Hypothalamus (tissue), 51 donors: ENCODE results near the gene PCDHA12.
A peak's percentile ranks its signal among the peaks of the same experiment; 100 is the strongest.
"Not testable (repeated sequence)": the region's sequence is repeated elsewhere in the genome, so short reads cannot be mapped to it uniquely, and the experiment has no call there.

Experiments used
- DNase-seq, 51 donors: peaks; one replicate each; lab custom pipeline; 2025; lab: John Stamatoyannopoulos, UW

The PCDHA12 gene

DNA sequence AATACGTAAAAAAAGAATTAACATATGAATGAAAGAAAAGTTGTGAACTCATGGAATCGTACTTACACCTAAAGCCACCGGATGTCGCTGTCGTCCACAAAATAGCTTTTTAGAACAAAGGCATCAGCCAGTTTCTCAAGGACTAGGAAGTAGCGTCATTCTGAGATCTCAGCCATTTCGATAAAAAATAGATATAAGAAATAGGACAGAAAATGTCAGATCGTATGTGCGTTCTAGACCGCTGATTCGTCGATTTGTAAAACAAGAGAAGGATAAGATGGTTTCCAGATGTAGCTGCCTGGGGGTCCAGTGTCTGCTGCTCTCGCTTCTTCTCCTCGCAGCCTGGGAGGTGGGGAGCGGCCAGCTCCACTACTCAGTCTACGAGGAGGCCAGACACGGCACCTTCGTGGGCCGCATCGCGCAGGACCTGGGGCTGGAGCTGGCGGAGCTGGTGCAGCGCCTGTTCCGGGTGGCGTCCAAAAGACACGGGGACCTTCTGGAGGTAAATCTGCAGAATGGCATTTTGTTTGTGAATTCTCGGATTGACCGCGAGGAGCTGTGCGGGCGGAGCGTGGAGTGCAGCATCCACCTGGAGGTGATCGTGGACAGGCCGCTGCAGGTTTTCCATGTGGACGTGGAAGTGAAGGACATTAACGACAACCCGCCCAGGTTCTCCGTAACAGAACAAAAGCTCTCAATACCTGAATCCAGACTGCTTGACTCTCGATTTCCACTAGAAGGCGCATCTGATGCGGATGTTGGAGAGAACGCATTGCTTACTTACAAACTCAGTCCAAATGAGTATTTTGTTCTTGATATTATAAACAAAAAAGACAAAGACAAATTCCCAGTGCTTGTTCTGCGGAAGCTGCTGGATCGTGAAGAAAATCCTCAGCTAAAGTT is 19.1 kb upstream of the PCDHA12 start, which contains the start of gene PCDHA10:
Gene PCDHA10, plus strand, starts transcription at position 126 of the 903 bp plus-strand sequence. Its CDS starts 152 bp downstream, at position 278.
- peak in 4 of 51 donors; percentile 2 to 40 (median 22) for DNase-seq

DNA sequence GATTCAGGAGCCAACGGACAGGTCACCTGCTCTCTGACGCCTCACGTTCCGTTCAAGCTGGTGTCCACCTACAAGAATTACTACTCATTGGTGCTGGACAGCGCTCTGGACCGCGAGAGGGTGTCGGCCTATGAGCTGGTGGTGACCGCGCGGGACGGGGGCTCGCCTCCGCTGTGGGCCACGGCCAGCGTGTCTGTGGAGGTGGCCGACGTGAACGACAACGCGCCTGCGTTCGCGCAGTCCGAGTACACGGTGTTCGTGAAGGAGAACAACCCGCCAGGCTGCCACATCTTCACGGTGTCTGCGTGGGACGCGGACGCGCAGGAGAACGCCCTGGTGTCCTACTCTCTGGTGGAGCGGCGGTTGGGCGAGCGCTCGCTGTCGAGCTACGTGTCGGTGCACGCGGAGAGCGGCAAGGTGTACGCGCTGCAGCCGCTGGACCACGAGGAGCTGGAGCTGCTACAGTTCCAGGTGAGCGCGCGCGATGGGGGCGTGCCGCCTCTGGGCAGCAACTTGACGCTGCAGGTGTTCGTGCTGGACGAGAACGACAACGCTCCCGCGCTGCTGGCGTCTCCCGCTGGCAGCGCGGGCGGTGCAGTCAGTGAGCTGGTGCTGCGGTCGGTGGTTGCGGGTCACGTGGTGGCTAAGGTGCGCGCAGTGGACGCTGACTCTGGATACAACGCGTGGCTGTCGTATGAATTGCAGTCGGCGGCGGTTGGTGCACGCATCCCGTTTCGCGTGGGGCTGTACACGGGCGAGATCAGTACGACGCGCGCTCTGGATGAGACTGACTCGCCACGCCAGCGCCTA is 17.7 kb upstream of the PCDHA12 start:
- no peak for DNase-seq

DNA sequence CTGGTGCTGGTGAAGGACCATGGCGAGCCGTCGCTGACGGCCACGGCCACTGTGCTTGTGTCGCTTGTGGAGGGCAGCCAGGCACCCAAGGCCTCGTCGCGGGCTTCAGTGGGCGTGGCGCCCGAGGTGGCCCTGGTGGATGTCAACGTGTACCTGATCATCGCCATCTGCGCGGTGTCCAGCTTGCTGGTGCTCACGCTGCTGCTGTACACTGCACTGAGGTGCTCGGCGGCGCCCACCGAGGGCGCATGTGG is 17.2 kb upstream of the PCDHA12 start:
- DNase-seq = no peak

DNA sequence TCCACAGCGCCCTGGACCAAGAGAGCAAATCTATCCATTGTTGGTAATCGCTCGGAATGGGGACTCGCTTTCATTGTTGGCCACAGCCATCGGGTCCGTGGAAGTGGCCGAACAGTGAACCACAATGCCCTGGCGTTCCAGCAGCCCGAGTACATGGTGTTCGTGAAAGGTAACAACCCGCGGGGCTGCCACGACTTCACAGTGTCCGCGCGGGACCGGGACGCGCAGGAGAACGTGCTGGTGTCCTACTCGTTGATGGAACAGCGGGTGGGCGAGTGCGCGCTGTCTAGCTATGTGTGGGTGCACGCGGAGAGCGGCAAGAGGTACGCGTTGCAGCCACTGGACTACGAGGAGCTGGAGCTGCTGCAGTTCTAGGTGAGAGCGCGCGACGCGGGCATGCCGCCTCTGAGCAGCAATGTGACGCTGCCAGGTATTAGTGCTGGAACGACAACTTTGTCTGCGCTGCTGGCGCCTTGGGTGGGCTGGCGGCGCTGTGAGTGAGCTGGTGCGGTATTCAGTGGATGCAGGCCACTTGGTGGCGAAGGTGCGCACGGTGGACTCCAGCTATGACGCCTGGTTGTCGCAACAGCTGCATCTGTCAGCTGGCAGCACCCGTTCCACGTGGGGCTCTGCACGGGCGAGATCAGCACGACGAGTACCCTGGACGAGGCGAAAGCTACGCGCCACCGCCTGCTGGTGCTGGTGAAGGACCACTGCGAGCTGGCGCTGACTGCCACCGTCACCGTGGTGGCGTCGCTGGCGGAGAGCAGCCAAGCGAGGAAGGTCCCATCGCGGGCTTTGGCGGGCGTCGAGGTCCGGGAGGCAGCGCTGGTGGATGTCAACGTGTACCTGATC is 12.4 kb upstream of the PCDHA12 start:
- no peak for DNase-seq

DNA sequence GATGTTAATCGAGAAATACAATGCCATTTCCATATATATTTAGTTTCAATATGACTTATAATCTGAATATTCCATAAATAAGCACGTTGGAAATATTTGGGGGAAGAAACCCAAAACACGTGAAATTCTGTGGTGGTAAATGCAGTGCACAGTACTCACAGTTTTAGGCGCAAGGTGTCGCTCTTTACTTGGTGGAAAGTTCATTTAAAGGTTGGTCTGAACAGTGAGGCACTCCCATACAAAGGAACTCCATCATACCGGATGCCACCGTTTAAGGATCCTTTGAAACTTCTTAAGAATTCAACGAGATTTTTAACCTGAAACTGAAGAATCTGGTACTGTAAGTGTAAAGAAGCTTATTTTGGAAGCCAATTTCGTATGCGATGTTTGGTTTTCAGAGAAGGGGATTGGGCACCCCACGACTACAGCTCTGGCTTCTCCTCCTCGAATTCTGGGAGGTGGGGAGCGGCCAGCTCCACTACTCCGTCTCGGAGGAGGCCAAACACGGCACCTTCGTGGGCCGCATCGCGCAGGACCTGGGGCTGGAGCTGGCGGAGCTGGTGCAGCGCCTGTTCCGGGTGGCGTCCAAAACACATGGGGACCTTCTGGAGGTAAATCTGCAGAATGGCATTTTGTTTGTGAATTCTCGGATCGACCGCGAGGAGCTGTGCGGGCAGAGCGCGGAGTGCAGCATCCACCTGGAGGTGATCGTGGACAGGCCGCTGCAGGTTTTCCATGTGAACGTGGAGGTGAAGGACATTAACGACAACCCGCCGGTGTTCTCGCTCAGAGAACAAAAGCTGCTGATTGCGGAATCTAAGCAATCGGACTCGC is 6.2 kb upstream of the PCDHA12 start, which contains the start of gene PCDHA11:
Gene PCDHA11, plus strand, starts transcription at position 237 of the 834 bp plus-strand sequence. Its CDS starts 147 bp downstream, at position 384.
- DNase-seq = peak in 2 of 51 donors; percentile 14 to 43

DNA sequence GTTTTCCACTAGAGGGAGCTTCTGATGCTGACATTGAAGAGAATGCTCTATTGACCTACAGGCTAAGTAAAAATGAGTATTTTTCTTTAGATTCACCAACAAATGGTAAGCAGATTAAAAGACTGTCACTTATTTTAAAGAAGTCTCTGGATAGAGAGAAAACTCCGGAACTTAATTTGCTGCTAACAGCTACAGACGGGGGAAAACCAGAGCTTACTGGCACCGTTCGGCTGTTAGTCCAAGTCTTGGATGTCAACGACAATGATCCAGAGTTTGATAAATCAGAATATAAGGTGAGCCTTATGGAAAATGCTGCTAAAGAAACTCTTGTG is 5.6 kb upstream of the PCDHA12 start:
- DNase-seq = no peak

DNA sequence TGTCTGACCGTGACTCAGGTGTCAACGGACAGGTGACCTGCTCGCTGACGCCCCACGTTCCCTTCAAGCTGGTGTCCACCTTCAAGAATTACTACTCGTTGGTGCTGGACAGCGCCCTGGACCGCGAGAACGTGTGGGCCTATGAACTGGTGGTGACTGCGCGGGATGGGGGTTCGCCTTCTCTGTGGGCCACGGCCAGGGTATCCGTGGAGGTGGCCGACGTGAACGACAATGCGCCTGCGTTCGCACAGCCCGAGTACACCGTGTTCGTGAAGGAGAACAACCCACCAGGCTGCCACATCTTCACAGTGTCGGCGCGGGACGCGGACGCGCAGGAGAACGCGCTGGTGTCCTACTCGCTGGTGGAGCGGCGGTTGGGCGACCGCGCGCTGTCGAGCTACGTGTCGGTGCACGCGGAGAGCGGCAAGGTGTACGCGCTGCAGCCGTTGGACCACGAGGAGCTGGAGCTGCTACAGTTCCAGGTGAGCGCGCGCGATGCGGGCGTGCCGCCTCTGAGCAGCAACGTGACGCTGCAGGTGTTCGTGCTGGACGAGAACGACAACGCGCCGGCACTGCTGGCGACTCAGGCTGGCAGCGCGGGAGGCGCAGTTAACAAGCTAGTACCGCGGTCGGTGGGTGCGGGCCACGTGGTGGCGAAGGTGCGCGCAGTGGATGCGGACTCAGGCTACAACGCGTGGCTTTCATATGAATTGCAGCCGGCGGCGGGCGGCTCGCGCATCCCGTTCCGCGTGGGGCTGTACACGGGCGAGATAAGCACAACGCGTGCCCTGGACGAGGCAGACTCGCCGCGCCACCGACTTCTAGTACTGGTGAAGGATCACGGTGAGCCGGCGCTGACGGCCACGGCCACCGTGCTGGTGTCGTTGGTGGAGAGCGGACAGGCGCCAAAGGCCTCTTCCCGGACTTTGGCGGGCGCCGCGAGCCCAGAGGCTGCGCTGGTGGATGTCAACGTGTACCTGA is 4.6 kb upstream of the PCDHA12 start:
- no peak for DNase-seq

DNA sequence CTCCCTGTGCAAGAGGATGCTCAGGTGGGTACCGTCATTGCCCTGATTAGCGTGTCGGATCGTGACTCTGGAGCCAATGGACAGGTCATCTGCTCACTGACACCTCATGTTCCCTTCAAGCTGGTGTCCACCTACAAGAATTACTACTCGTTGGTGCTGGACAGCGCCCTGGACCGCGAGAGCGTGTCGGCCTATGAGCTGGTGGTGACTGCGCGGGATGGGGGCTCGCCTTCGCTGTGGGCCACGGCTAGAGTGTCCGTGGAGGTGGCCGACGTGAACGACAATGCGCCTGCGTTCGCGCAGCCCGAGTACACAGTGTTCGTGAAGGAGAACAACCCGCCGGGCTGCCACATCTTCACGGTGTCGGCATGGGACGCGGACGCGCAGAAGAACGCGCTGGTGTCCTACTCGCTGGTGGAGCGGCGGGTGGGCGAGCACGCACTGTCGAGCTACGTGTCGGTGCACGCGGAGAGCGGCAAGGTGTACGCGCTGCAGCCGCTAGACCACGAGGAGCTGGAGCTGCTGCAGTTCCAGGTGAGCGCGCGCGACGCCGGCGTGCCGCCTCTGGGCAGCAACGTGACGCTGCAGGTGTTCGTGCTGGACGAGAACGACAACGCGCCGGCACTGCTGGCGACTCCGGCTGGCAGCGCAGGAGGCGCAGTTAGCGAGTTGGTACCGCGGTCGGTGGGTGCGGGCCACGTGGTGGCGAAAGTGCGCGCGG is 1.6 kb downstream of the PCDHA12 start:
- not testable (repeated sequence) for DNase-seq

DNA sequence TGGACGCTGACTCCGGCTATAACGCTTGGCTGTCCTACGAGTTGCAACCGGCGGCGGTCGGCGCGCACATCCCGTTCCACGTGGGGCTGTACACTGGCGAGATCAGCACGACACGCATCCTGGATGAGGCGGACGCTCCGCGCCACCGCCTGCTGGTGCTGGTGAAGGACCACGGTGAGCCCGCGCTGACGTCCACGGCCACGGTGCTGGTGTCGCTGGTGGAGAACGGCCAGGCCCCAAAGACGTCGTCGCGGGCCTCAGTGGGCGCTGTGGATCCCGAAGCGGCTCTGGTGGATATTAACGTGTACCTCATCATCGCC is 2.1 kb downstream of the PCDHA12 start:
- no peak for DNase-seq

DNA sequence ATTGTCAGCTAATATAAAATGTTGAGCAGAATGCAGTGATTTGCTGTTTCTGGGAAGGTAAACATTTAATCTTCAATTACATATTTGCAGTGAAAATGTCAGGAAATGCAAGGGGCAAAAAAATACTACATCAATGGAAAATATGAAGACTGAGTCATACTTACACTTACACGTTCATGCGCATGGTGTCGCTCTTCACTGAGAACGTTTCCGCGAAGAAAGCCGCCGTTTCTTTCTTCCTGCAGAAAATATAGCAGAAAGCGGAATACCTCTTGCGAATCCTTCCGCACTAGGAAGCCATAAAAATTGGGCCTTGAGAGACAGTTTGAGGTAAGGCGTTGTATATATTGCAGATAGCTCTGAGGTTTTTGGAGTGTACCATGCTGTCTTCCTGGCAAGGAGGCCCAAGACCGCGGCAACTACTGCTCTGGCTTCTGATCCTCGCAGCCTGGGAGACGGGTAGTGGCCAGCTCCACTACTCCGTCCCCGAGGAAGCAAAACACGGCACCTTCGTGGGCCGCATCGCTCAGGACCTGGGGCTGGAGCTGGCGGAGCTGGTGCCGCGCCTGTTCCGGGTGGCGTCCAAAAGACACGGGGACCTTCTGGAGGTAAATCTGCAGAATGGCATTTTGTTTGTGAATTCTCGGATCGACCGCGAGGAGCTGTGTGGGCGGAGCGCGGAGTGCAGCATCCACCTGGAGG is 6.9 kb downstream of the PCDHA12 start, which contains the start of gene PCDHA13:
Gene PCDHA13, plus strand, starts transcription at position 236 of the 702 bp plus-strand sequence. Its CDS starts 145 bp downstream, at position 381.
- peak in 4 of 51 donors; percentile 7 to 17 (median 11) for DNase-seq

DNA sequence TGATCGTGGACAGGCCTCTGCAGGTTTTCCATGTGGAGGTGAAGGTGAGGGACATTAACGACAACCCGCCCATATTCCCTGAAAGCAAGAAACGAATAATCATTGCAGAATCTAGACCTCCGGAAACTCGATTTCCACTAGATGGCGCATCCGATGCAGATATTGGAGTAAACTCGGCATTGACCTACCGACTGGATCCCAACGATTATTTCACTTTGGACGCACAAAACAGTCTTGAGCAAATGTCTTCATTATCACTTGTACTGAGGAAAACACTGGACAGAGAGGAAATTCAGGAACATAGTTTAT is 7.4 kb downstream of the PCDHA12 start:
- peak in 2 of 51 donors; percentile 1 to 7 for DNase-seq

DNA sequence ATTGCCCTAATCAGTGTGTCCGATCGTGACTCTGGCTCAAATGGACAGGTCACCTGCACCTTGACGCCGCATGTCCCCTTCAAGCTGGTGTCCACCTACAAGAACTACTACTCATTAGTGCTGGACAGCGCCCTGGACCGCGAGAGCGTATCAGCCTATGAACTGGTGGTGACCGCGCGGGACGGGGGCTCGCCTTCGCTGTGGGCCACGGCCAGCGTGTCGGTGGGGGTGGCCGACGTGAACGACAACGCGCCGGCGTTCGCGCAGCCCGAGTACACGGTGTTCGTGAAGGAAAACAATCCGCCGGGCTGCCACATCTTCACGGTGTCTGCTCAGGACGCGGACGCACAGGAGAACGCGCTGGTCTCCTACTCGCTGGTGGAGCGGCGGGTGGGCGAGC is 8.3 kb downstream of the PCDHA12 start:
- DNase-seq = no peak

DNA sequence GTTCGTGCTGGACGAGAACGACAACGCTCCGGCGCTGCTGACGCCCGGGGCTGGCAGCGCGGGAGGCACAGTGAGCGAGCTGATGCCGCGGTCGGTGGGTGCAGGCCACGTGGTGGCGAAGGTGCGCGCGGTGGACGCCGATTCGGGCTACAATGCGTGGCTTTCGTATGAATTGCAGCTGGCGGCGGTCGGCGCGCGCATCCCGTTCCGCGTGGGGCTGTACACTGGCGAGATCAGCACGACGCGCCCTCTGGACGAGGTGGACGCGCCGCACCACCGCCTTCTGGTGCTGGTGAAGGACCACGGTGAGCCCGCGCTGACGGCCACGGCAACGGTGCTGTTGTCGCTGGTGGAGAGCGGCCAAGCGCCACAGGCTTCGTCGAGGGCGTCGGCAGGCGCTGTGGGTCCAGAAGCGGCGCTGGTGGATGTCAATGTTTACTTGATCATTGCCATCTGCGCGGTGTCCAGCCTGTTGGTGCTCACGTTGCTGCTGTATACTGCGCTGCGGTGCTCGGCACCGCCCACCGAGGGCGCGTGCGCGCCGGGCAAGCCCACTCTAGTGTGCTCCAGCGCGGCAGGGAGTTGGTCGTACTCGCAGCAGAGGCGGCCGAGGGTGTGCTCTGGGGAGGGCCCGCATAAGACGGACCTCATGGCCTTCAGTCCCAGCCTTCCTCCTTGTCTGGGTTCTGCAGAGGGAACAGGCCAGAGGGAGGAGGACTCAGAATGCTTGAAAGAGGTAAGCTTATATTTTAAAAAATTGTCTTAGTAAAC is 9.0 kb downstream of the PCDHA12 start:
- DNase-seq = no peak

DNA sequence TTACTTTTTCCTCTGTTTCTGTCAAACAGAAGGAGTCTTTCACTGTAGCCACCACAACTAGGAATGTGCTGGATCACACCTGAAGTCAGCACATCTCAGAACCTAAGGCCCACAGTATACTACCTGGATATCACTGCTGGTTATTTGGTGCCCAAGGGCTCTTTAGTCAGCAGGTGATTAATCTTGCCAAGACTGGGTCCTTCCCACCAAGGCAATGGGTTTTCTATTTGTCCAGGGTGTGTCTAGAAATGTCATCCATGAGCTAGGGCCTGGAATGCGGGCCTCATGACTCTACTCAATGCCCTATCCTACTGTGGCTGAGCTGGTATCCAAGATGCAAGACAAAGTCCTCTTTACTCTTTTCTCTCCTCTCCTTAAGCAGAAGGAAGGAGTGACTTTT is 41.2 kb downstream of the PCDHA12 start:
- no peak for DNase-seq

DNA sequence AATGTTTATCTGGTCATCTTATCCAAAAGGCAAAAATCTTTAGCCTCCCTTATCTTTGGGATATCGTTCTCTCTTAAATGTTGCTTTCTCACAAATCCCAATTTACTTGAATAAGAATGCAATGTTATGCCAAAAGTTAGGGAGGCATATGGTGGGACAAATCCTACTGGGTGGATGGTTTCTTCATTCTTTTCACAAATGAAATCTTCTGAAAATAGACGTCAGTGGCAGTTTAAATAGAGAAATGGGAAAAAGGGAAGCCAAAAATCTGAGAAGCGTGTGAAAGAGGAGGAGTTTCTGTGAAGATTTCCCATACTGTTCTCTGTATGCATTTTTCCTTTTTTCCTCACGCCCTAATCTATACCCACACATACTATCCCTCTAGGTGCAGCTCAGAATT is 48.5 kb downstream of the PCDHA12 start:
- no peak for DNase-seq

DNA sequence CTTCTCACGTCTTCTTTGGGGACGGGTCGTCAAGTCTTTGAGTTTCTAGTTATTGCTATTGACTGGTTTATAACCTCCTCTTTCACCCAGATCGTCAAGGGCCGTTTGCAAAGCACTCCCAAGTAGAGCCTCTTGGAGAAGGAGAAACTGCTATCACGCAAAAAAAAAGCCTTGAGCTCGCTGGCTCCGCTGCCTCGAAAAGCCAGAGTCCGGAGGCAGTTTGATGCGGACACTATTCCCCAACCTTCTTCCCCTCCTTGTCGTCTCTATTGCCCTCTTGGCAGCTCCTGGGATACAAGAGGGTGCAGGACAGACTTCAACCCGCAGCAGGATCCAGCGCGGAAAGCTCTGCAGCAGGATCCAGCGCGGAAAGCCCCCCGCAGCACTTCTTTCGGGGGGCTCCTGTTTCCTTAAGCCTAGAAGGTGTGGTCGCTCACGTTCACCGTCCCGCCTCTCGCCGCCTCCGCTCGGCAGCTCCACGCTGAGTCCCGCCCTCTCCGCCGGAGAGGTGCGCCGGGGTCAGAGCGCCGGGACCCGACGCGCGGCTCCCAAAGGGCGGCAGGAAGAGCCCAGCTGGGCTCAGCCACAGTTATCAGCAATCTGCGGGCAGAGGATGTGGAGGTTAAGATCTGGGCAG is 50.8 kb downstream of the PCDHA12 start, which contains the start of gene PCDHAC1:
Gene PCDHAC1, plus strand, starts transcription at position 494 of the 637 bp plus-strand sequence. CDS start 594 bp downstream, outside the sequence.
- DNase-seq = peak in 7 of 51 donors; percentile 19 to 57 (median 38)
